Amniotic epithelial cell (primary cell): Measurements from ENCODE around the gene SNAPC1.
A peak's percentile ranks its signal among the peaks of the same experiment; 100 is the strongest.

Source experiments
- DNase-seq: peaks from one replicate; pipeline ENCODE4 v3.0.0-alpha.2; 2010; ENCODE audit warnings: low read depth

The SNAPC1 gene

DNA sequence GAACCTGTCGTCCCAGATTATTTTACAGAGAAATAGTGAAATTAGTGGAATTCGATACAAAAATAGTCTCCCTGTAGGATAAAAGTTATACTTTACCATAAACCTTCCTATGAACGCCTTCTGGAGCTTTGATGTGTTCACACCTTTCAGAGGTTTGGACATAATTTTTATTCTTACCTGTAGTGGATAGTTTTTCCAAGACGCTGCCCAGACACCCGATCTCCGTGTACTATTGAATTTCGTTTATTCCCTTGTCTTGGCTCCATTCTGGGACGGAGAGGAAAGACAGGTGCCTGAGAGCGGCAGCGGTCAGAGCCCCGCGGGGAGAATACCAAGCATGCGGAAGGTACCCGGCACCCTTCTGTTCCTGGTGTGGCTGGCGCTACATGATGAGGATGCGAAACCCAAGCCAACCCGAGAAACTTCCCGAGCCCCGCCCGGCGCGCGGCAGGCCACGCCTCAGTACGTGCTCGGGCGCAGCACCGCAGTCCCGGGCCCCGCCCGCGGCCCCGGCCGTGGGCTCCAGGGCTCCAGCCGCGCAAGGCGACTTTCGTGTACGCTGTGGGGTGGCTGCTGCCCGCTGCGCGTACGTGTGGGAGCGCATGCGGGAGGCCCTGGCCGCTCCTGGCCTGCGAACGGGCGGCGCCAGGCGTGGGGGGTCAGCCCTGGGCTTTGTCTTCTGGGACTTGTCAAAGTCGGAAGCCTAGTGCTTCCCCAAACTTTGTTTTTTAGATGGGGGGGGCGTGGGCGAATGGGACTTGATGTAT, 11.3 kb upstream of the SNAPC1 start:
- peak; percentile 76 for DNase-seq

DNA sequence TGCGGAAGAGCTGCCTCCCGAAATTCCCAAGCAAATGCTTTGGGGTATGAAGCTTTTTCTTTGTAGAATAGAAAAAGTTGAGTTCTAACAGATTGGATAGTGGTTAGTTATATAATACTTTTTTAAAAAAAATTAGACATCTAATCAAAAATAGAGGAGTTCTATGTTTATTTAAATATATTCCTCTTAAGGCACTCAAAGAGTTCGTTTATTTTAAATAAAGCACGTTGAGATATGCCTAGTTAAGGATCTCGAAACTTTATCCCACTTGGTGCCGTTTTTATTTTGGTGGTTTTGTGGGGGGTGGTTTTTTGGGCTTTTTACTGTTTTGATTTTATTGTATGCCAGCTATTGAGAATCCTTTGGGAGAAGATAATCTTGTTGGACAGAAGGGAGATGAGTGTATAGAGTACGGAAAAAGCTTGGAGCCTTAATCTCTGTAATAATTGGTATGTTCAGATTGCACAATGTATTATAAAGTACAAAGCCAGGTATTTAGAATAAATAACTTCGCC, 10.7 kb upstream of the SNAPC1 start:
- peak; percentile 38 for DNase-seq

DNA sequence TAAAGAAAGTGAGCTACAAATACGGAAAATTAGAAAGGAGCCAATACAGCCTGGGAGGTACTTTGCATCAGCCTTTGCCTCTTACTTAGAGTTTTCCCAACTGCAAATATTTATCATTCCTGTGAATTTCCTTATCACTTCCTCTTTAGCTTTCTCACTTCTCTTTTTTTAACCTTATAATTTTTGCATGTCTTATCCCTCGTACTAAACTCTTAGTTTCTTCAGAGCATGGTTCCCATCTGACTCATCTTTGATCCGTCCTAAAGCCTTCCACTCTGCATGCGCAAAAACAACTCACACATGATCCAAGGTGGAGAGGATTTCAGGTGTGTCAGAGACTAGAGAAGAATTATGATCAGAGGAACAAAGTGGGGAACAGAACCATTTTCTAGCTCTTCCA, 9.6 kb upstream of the SNAPC1 start:
- peak; percentile 76 for DNase-seq

DNA sequence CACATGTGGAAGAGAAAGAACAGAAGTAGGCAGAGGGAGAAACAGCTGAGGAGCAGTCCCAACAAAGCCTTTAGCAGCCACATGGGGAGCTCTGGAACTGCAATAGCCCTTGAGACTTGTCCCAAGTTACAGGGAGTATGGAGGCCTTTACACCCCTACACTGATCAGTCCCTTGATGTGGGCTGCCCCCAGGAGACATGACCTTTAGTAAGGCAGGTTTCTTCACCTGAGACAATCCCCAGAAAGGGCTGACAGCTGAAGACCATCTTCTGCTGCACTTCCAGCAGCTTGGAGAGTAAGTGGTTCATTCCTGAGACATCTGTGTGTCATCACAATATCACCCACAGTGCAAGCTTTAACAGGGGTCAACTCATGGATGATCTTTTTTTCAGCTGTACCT, 8.6 kb upstream of the SNAPC1 start:
- peak; percentile 53 for DNase-seq

DNA sequence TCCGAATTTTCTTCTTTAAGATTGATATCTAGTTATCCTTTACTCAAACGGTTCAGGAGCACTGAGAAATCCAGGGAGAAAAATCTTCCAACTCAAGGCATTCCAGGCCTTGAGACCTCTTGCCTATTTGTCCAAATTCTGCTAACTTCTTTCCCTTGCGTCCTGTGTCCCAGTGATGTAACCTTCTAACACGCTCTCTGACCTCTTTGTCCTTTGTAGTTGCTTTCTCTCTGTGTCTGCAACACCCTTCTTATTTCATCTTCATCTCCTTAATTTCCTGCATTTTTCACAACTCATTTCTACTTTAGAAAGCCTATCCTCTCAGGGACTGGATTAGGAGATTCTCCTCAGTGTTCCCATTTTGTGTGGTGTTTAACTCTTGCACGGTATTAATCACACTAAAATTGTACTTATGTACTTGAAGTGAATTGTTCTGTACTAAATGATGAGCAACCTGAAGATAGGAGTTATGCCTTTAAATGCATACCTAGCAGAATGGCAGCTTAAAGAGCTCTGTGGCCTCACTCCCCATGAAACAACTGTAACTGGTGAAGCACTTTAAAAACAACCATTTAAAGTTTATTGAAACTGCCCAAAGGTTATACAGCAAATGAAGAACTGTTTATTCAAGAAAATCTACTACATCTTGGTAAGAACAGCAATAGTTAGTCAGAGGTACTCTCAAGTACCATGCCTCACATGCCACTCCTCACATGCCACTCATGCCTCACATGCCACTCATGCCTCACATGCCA, 7.4 kb upstream of the SNAPC1 start:
- peak; percentile 55 for DNase-seq

DNA sequence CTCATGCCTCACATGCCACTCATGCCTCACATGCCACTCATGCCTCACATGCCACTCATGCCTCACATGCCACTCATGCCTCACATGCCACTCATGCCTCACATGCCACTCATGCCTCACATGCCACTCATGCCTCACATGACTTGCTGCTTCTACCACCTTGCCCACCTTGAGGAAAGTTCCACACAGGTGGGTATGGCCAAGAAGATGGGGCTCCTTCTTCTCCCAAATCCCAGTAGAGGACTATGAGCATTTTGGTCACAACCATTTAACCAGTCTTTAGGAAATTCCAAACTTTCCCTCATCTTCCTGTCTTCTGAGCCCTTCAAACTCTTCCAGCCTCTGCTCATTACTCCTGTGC, 6.9 kb upstream of the SNAPC1 start:
- peak; percentile 25 for DNase-seq

DNA sequence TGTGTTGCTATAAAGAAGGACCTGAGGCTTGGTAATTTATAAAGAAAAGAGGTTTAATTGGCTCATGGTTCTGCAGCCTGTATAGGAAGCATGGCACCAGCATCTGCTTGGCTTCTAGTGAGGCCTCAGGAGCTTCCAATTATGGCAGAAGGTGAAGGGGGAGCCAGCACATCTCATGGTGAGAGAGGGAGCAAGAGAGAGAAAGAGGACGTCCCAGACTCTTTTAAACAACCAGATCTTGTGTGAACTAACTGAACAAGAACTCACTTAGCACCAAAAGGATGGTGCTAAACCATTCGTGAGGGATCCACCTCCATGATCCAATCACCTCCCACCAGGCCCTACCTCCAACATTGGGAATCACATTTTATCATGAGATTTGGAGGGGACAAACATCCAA, 6.1 kb upstream of the SNAPC1 start:
- DNase-seq, result peak; percentile 43

DNA sequence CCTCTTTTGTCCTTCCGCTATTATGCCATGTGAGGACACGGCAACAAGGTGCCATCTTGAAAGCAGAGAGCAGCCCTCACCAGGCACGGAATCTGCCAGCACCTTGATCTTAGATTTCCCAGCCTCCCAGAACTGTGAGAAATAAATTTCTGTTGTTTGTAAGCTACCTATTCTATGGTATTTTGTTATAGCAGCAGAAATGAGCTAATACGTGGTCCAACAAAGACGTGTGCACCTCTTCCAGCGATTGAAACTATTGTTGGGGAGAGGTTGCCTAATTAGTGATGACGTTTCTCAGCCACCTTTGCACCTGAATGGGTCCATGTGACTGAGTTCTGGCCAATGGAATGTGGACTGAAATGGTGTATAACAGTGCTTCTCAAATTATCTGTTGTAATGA, 2.3 kb upstream of the SNAPC1 start:
- peak; percentile 5 for DNase-seq

DNA sequence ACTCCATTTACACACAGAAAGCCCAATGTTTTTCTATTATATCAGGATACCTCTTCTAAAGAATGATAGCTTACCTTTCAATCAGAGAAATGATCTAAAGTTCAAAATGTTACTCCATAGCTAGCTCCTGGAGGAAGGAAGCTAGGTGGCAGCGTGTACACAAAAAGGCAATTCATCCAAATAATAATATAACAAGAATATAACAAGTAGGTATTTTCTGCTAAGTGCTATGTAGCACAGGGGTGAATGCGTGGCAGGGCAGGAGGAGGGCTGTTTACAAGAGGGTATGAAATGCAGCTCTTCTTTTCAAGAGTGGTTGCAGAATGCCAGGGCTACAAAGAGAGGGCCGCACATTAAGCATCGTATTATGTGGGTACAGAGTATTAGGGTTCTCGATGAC, 663 bp upstream of the SNAPC1 start:
- DNase-seq, result no peak

DNA sequence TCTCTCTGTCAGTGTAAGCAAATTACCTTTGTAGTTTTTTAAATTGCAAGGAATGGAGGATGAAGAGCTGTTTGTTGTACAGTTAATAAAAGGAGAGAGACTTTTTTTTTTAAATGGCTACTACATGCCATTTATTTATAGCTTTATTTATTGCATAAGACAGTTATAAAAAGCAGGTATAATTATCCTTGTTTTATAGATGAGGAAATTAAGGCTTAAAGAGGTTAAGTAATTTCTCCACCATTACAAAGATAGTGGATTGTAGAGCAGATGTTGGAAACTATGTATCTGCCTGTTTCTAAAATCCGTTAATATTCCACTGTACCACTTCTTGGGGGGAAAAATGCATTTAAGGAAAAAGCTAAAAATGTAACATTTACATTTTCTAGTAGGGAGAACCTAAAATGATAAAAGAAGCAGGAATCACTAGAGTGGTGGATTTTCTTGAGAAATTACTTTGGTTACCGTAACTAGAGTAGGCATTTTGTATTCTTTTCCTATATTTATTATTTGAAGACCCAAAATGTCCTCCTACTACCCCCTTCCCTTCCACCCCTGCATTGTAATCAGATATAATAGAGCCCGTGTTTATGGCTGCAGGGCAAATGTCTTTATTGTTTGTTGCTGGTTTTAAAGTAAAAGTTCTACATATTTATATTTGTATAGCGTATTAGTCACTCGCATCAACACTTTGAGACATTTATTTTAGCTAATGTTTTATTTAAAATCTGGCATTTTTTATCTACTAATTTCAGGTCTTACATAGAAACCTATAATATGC, 2.3 kb downstream of the SNAPC1 start:
- DNase-seq, result no peak

DNA sequence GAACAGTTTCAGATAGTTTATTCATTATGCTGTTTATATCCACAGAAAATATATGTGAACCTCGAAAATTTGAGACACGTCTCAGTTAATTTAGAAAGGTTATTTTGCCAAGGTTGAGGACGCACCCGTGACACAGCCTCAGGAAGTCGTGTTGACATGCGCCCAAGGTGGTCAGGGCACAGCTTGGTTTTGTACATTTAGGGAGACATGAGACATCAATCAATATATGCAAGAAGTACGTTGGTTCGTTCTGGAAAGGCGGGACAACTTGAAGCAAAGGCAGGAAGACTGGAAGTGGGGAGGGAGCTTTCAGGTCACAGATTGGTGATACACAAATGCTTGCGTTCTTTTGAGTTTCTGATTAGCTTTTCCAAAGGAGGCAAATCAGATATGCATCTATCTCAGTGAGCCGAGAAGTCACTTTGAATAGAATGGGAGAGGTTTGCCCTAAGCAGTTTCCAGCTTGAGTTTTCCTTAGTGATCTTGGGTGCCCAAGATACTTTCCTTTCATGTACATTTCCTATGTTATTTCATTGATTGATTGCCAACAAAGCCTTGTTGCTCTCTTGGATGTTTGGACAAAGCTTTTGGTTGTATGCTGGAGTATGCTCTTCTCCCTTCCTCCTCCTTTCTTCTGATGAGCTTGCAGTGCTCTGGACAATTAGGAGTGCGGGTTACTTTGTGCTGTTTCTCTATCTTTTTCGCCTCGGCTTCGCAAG, 3.2 kb downstream of the SNAPC1 start:
- DNase-seq, result no peak

DNA sequence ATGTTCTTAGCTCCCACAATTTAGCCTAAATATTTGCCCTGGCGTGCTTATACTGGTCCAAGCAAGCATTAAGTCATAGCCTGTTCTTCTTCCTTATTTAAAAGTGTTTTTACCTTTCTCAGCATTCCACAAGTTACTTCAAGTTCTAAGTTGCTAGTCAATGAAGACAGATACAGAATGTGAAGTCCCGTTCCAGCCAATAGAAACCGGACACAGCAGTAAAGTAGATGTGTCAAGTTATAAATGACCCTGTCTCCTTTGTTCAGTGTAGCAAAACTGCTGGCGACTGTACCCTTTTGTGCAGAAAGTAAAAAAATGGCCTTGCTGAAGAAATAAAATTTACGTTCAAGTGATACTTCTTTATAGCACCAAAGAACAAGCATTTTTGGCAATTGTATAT, 3.9 kb downstream of the SNAPC1 start:
- no peak for DNase-seq

DNA sequence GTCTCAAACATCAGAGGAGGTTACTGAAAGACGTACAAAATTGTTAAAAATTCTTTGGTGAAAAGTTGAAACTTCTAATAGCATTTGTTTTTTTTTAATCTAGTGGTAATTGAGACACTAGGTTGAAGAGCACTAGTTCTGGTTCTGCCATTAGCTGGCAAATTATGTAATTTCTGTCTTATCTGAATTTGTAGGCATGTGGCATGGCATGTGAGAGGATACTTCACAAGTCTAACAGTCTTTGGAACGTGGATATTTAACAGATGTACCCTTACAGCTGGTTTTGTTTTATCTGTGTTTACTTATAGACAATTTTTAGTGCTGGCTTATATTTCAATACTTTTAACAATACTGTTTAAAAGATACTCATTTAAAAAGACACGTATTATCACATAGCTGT, 6.0 kb downstream of the SNAPC1 start:
- DNase-seq, result no peak

DNA sequence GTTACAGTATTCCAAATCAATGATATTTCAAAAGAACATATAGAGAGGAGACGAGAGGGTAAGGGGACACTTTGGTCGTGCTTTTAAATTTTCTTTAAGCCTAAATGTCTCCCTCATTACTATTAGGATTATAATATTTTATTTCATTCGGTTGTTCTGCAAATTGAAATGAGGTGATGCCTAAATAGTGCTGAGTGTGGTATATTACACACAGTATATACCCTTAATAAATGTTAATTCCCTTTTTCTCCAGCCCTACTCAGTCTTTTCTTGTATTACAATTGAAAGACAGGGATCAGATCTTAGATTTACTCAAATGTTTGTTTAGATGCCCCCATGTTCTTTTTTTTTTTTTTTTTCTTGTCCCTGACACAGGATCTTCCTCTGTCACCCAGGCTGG, 7.7 kb downstream of the SNAPC1 start:
- DNase-seq, result no peak

DNA sequence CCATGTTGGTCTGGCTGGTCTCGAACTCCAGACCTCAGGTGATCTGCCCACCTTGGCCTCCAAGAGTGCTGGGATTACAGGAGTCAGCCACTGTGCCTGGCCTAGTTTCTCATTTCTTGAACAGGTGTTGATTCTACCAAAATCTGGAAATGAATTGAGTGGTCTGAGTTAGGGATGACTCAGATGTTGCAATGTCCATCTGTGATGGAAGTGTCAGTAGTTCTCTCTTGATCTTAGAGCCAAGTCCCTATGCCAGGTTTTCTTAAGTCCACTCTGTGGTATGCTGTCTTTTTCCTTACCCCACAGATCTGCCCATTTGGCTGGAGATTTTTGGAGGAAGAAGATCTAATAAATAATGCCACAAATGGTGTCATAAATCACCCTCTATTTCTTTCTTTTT, 12.6 kb downstream of the SNAPC1 start:
- DNase-seq, result no peak

DNA sequence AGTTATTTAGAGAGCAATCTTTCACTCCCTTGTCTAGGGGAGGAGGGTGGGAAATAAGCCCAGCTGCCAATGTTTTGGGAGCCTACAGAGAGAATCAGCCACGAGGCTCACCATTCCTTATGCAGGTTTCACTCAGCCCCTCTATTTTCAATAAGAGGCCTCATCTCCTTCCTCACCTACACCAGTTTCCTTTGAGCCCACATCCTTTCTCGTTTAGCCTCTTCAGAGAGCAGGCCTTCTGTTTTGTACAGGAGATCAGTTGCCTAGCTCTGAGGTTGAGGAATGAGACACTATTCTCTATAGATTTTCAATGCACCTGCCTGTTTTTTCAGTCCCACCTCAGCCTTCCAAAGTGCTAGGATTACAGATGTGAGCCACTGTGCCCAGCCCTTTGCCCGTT, 17.9 kb downstream of the SNAPC1 start:
- DNase-seq, result no peak

DNA sequence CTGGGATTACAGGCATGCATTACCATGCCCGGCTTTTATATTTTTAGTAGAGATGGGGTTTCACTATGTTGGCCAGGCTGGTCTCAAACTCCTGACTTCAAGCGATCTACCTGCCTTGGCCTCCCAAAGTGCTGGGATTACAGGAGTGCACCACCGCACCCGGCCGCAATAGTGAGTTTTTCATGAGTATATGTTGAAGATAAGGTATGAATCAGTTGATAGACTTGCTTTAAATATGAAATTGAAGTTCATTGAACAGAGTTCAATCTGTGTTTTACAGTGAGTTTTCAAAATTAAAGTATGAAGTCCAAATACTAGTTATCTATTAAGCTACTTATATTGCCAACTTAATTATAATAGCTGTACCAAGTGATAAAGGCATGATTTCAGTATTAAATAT, 35.1 kb downstream of the SNAPC1 start:
- no peak for DNase-seq

DNA sequence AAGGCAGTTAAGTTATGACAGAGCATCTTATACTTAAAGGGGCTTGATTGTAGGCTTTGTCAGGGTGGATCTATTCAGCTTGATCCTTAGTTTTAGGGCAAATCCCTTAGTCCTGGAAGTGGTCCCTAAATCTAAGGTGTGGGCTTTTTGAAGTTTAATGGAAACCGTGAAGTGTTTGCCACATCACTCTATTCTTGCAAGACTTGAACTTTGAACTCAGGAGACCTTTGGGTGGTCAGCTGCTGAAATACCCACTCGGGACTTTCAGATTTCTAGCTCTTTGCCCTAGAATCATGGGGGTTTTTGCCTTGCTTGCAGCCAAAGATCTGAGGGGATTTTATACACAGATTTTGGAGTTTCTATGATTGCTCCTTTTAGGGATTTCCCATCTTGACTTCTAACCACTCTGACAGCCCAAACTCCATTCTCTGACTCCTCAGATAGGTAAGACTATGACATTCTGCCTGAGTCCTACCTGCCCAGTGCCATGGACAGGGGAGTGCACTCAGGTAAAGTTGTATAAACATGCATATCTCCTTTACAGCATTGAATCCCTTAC, 39.9 kb downstream of the SNAPC1 start:
- no peak for DNase-seq

DNA sequence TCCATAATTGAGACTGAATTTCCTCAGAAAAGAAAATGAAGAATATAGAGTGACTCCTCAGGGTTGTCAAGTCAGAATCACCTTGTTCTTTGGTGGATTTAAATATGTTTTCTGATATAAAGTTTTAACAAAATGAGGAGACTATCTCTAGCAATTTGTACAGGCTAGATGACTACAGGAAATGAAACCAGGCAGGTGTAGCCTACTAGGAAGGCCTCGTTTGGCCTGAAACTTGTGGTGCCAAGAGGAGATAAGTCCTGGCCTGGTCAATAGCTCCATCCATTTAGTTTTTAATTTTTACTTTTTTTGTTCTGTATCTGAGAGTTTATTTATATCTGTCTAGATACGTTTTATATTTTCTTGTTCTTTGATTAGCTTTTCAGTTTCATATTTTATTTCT, 41.5 kb downstream of the SNAPC1 start:
- DNase-seq, result no peak

DNA sequence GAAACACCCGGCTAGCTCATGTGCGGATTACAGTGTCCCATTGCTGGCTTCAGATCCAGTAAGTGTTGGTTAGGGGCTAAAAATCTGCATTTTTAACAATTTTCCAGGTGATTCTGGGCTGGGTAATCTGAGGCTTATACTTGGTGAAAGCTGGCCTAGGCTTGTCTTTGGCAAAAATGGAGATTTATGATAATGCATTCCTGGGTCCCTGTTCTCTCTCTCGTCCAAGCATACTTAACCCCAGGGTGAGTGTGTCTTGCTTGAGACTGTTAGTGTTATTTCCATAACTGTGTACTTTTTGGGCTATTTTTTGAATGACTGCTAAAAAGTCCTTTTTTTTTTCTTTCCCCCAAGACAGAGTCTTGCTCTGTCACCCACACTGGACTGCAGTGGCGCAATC, 43.2 kb downstream of the SNAPC1 start:
- DNase-seq, result no peak

DNA sequence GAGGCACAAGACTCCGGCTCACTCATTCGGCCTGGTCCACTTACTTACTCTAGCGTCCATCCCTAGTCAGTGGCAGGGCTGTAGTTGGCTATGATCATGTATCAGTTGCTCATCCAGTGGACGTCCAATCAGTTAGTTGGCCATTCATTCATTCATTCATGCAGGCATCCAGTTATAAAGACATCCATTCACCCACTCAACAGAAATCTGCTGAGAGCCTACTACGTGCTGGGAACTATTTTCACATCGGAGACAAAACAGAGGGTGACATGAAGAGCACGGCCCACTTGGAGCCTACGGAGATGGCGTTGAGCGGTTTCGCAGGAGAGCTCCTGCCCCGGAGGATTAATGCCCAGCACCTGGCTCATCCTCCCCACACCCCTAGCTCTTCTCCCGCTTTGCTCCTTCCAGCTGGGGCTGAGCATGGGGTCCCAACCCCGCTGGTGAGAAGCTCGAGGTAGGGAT, 49.7 kb downstream of the SNAPC1 start:
- no peak for DNase-seq
